Uterus (tissue), 4 donors: Measurements from ENCODE around the gene N4BP2L2. TPM values are rescaled to one million over a fixed set of nuclear protein-coding genes. Genes with fewer than 3 reads are reported as not detected.

Experiments
- DNase-seq, 2 donors: peaks; one replicate each; pipeline ENCODE4 v3.0.0-alpha.2; 2019 to 2020
- H3K27ac ChIP-seq, 2 donors: fragments of 200-600 bp; sonication (generic); 1 replicate in 1 of 2; 2 replicates in 1 of 2; pipeline ENCODE4 v1.5.1; 2016 to 2018
- H3K27me3 ChIP-seq, 2 donors: fragments of 200-600 bp; sonication (generic); one replicate each; pipeline ENCODE4 v1.5.1; 2018 to 2019; ENCODE audit warnings: control low read depth in 1 of 2
- H3K36me3 ChIP-seq, 2 donors: fragments of 200-600 bp; sonication (generic); one replicate each; pipeline ENCODE4 v1.5.1; 2019; ENCODE audit warnings: control low read depth in 1 of 2
- H3K4me1 ChIP-seq, 2 donors: fragments of 200-600 bp; sonication (generic); one replicate each; pipeline ENCODE4 v1.5.1; 2018 to 2019; ENCODE audit warnings: control low read depth in 1 of 2
- H3K4me3 ChIP-seq, 2 donors: fragments of 200-600 bp; sonication (generic); 1 replicate in 1 of 2; 2 replicates in 1 of 2; pipeline ENCODE4 v1.5.1; 2018 to 2019; ENCODE audit warnings: mild to moderate bottlenecking in 1 of 2
- H3K9me3 ChIP-seq, 2 donors: fragments of 200-600 bp; sonication (generic); one replicate each; pipeline ENCODE4 v1.5.1; 2019; ENCODE audit warnings: control low read depth in 1 of 2
- POLR2A ChIP-seq, 2 donors: fragments of 450-650 bp; IDR thresholded peaks; one replicate each; pipeline ENCODE4 v1.6.1; 2016; ENCODE audit warnings: antibody characterized with exemption in 2 of 2, mild to moderate bottlenecking in 1 of 2, moderate library complexity in 1 of 2
- intact Hi-C: fragments of 100-400 bp; cut with DNase I; formaldehyde crosslinking; loops from one replicate; pipeline ENCODE4 v1.15.1; 2023; ENCODE audit warnings: low total_unique reads
- total RNA-seq, 4 donors: library from RNA; depleted of rRNA in 3 of 4; stranded (reverse); fragments of >200 nt in 3 of 4; gene quantifications; one replicate each; pipeline versions ENCODE4 v1.1.0 to v1.2.4, GENCODE V29; 2014 to 2023
- TF ChIP-seq, protein P1 (sequence below), 4 experiments: fragments of 200-600 bp in 2 of 4; fragments of 450-650 bp in 2 of 4; sonication (generic) in 2 of 4; IDR thresholded peaks; one replicate each; pipeline ENCODE4 v1.5.1; 2016 to 2019; ENCODE audit warnings: antibody characterized with exemption in 4 of 4, mild to moderate bottlenecking in 2 of 4, moderate library complexity in 1 of 4
- donor health status: DM: yes; HTN: yes; CAD: no.

N4BP2L2 gene
- total RNA-seq, 4 donors from 2014 or later = 187 to 288 (median 233) TPM

DNA sequence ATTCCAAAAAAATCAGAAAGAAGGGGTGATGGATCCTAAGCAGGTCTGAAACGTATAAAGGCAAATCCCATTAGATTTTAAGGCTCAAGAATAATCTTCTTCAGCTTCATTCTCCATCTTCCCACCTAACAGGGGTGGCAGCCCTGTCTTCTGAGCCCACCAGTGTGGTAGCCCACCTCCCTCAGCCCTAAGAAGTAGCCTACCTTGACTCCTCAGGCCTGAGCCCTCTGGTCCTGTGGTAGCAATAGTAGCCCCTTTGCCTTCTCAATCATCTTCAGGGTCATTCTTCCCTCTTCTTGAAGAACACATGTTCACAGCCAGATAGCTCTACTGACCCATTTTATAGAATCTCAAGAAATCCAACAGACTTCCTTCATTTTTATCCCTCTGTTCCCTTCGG lies 33.7 kb downstream of the N4BP2L2 start:
- Histone ChIP-seq H3K9me3 (no peaks in the 10 kb centered on the region), H3K4me3 (no peak overlapping the region), H3K27ac (no peak overlapping the region), H3K4me1 (no peaks in the 10 kb centered on the region), H3K36me3 (no peaks in the 10 kb centered on the region), H3K27me3 (no peaks in the 10 kb centered on the region)
- no peak for TF ChIP-seq POLR2A (IDR thresholded peaks at IDR 0.05)
- no peak for DNase-seq
- intact Hi-C loops = no loop called here

DNA sequence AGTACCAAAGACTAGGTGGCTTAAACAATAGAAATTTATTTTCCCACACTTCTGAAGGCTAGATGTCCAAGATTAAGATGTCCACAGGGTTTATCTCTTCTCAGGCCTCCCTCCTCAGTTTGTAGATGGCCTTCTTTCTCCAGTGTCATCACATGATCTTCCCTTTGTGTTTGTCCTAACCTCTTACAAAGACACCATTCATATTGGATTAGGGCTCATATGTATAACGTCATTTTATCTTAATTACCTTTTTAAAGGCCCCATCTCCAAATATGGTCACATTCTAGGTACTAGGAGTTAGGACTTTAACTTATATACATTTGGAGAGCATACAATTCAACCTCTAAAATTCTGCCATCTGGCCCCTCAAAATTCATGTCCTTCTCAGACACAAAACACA lies 34.3 kb downstream of the N4BP2L2 start:
- Histone ChIP-seq H3K4me1 (no peaks in the 10 kb centered on the region), H3K27me3 (no peaks in the 10 kb centered on the region), H3K4me3 (no peak overlapping the region), H3K9me3 (no peaks in the 10 kb centered on the region), H3K27ac (no peak overlapping the region), H3K36me3 (no peaks in the 10 kb centered on the region)
- intact Hi-C loops = no loop called here
- DNase-seq = no peak
- no peak for TF ChIP-seq POLR2A (IDR thresholded peaks at IDR 0.05)
- TF ChIP-seq, protein P1, sequence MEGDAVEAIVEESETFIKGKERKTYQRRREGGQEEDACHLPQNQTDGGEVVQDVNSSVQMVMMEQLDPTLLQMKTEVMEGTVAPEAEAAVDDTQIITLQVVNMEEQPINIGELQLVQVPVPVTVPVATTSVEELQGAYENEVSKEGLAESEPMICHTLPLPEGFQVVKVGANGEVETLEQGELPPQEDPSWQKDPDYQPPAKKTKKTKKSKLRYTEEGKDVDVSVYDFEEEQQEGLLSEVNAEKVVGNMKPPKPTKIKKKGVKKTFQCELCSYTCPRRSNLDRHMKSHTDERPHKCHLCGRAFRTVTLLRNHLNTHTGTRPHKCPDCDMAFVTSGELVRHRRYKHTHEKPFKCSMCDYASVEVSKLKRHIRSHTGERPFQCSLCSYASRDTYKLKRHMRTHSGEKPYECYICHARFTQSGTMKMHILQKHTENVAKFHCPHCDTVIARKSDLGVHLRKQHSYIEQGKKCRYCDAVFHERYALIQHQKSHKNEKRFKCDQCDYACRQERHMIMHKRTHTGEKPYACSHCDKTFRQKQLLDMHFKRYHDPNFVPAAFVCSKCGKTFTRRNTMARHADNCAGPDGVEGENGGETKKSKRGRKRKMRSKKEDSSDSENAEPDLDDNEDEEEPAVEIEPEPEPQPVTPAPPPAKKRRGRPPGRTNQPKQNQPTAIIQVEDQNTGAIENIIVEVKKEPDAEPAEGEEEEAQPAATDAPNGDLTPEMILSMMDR (IDR thresholded peaks at IDR 0.05) = no peak

DNA sequence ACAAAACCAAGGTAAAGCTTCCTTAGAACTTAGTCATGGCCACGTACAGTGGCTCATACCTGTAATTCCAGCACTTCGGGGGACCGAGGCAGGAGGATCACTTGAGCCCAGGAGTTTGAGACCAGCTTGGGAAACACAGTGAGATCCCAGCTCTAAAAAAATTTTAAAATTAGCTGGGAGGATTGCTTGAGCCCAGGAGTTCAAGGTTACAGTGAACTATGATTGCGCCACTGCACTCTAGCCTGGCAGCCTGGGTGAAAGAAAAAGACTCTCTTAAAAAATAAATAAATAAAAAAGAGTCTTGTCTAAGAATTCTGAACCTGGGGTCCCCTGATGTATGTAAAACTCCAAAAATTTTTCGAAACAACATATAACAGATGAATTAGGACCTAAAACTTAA lies 34.9 kb downstream of the N4BP2L2 start:
- DNase-seq = no peak
- no peak for TF ChIP-seq POLR2A (IDR thresholded peaks at IDR 0.05)
- TF ChIP-seq, protein P1 (IDR thresholded peaks at IDR 0.05) = no peak

DNA sequence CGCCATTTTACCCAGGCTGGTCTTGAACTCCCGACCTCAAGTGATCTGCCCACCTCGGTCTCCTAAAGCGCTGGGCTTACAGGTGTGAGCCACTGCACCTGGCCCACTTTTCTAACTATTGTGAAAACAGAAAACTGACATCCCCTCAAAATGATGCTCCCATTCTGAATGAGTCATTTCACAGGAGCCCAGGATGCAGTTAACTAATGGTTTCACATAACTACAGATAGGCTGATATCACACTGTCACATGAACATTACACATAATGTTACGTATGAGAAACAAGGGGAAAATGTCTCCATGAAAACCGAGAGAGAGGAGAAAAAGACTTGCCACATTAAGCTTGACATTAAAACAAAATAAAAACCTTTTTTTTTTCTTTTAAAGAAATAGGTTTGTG lies 37.5 kb downstream of the N4BP2L2 start:
- intact Hi-C loops = no loop called here
- Histone ChIP-seq H3K27me3 (no peaks in the 10 kb centered on the region), H3K4me1 (no peaks in the 10 kb centered on the region), H3K36me3 (no peaks in the 10 kb centered on the region), H3K4me3 (no peak overlapping the region), H3K9me3 (no peaks in the 10 kb centered on the region), H3K27ac (no peak overlapping the region)
- no peak for DNase-seq
- no peak for TF ChIP-seq POLR2A (IDR thresholded peaks at IDR 0.05)
- TF ChIP-seq, protein P1 (IDR thresholded peaks at IDR 0.05) = no peak

More for the DNA sequence above, 34.9 kb downstream of the N4BP2L2 start:
- H3K9me3 ChIP-seq = no peaks in the 10 kb centered on the region
- intact Hi-C loops = no loop called here
- H3K4me1 ChIP-seq = no peaks in the 10 kb centered on the region
- no peak overlapping the region for H3K4me3 ChIP-seq
- H3K36me3 ChIP-seq = no peaks in the 10 kb centered on the region
- H3K27me3 ChIP-seq = no peaks in the 10 kb centered on the region
- no peak overlapping the region for H3K27ac ChIP-seq

DNA sequence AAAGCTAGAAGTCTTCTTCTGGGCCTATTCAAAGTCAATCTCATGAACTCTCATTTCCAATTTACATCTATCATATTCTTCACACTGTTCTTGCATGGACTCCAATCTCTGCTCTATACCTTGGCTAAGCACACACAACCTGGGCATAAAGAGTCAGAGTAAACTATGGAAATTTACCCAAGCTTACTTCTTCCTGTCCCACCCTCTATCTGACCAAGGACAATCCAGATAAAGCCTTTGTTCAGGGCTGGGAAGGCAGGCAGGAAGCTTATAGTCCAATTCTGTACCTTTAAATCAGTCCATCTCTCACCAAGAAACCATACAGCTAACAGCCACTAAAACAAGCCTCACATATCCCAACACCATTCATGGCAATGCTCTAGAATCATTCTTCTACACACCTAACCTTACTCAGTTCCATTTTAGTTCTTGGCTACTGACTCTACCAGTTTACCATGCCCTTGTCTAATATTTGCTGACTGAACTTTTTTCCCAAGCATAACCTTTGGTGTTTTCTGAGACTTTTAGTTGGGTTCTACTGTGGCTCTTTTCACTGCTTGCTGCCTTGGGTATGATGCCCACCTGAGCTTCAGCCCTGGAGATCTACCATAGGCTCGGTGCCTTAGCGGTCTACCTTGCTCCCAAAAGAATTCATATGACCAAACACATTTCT lies 38.9 kb downstream of the N4BP2L2 start:
- Histone ChIP-seq H3K27ac (no peak overlapping the region), H3K27me3 (no peaks in the 10 kb centered on the region), H3K36me3 (no peaks in the 10 kb centered on the region), H3K4me3 (no peak overlapping the region), H3K9me3 (no peaks in the 10 kb centered on the region), H3K4me1 (peaks cover 0 to 6% of the 10 kb centered on the region in 2 donors)
- no peak for TF ChIP-seq POLR2A (IDR thresholded peaks at IDR 0.05)
- TF ChIP-seq, protein P1 (IDR thresholded peaks at IDR 0.05) = no peak
- intact Hi-C loops = no loop called here
- no peak for DNase-seq
